Memory B cell (primary cell): ENCODE data around the gene RHOU.

ENCODE experiments used
- ATAC-seq: fragments of 150-1000 bp; cut with Tn5 transposase; 2 replicates; pipeline ENCODE4 v1.10.0; 2021; ENCODE audit warnings: low read depth, mild to moderate bottlenecking, moderate library complexity
- DNase-seq, 2 donors: peaks; one replicate each; pipeline ENCODE4 v3.0.0; 2022; ENCODE audit warnings: low spot score in 2 of 2
- H3K27ac Mint-ChIP-seq: one replicate; pipeline ENCODE4 v1.8.0; 2022; ENCODE audit warnings: mild to moderate bottlenecking, moderate library complexity, mixed read lengths
- H3K27me3 Mint-ChIP-seq: one replicate; pipeline ENCODE4 v1.8.0; 2022; ENCODE audit warnings: mixed read lengths
- H3K36me3 Mint-ChIP-seq: one replicate; pipeline ENCODE4 v1.8.0; 2022; ENCODE audit warnings: mild to moderate bottlenecking, mixed read lengths
- H3K4me1 Mint-ChIP-seq: one replicate; pipeline ENCODE4 v1.8.0; 2022; ENCODE audit warnings: mixed read lengths
- H3K4me3 Mint-ChIP-seq: one replicate; pipeline ENCODE4 v1.8.0; 2022; ENCODE audit warnings: mild to moderate bottlenecking, moderate library complexity, mixed read lengths
- H3K9me3 Mint-ChIP-seq: one replicate; pipeline ENCODE4 v1.8.0; 2022; ENCODE audit warnings: mixed read lengths

RHOU gene

DNA sequence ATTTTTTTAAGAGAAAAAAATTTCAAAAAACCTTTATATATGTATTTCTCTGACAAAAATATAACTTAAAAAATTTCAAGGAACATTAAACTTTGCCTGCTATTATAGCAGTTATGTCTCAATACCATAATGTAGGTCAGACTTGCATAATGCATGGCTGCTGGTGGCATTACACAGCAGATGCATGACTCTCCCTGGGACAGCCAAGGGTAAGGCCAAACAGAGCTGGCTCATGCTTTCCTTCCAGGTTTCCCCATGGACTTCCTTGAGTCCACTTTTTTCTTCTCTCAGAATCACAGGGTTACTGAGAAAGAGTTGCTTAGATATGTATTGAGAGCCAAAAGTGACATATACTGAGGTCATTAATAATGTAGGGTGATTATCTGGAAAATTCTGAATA lies 43.7 kb downstream of the RHOU start:
- ATAC-seq (no peak), DNase-seq (no peak)
- Mint-ChIP-seq H3K27ac (no peak overlapping the region), H3K9me3 (peaks cover 1% of the 10 kb centered on the region), H3K4me3 (no peak overlapping the region), H3K4me1 (no peaks in the 10 kb centered on the region), H3K27me3 (peaks cover 3% of the 10 kb centered on the region), H3K36me3 (no peaks in the 10 kb centered on the region)

DNA sequence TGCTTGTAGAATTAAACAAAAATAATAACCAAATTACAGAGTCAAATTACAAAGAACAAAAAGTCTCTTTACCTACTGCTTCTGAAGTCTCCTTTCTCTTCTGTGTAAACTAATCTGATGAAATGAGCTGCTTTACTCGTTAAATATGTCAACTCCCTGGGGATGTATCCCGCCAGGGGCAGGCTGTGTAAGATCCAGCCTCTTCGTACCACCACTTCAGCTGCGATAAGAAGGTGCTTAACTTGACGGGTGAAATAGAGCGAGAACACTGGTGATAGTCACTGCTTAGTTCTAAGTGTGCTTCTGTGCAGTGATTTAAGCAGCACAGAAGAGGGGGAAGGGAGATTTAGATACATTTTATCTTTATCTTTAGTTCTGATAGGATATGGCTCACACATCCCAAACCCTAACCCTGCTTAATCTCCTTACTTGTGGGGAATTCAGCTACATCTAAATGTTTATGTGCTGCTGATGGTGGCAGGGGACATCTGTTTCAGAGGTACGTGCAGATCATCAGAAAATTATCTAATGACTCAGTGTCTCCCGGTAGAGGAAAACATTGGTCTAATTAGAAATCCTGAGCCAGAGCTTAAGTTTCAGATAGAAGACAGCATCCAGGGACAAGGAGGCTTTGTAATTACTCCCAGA lies 46.0 kb downstream of the RHOU start:
- H3K27ac Mint-ChIP-seq, result no peak overlapping the region
- ATAC-seq (no peak), DNase-seq (no peak)
- no peak overlapping the region for H3K4me3 Mint-ChIP-seq
- H3K36me3 Mint-ChIP-seq, result no peaks in the 10 kb centered on the region
- peaks cover 4% of the 10 kb centered on the region for H3K27me3 Mint-ChIP-seq
- peaks cover 1% of the 10 kb centered on the region for H3K9me3 Mint-ChIP-seq
- H3K4me1 Mint-ChIP-seq, result no peaks in the 10 kb centered on the region

DNA sequence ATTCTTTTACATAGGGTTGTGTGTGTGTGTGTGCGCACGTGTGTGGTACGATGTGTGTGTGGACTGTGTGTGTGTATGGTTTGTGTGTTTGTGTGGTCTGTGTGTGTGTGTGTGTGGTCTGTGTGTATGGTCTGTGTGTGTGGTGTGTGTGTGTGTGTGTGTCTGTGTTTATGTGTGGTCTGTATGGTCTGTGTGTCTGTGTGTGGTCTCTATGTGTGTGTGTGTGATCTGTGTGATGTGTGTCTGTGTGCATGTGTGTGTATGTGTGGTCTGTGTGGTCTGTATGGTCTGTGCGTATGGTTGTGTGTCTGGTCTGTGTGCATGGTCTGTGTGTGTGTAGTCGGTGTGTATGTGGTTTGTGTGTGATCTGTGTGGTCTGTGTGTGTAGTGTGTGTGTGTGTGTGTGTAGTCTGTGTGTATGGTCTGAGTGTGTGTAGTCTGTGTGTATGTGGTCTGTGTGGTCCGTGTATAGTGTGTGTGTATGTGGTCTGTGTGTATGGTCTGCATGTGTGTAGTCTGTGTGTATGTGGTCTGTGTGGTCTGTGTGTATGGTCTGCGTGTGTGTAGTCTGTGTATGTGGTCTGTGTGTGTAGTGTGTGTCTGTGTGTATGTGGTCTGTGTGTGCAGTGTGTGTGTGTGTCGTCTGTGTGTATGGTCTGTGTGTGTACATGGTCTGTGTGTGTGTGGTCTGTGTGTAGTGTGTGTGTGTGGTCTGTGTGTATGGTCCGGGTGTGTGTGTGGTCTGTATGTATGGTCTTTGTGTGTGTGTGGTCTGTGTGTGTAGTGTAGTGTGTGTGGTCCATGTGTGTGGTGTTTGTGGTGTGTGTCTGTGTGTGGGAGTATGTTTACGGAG lies 46.8 kb downstream of the RHOU start:
- no peaks in the 10 kb centered on the region for H3K36me3 Mint-ChIP-seq
- H3K27me3 Mint-ChIP-seq, result peaks cover 4% of the 10 kb centered on the region
- no peak for DNase-seq
- no peaks in the 10 kb centered on the region for H3K4me1 Mint-ChIP-seq
- no peak for ATAC-seq
- H3K27ac Mint-ChIP-seq, result no peak overlapping the region
- no peak overlapping the region for H3K4me3 Mint-ChIP-seq
- peaks cover 1% of the 10 kb centered on the region for H3K9me3 Mint-ChIP-seq

DNA sequence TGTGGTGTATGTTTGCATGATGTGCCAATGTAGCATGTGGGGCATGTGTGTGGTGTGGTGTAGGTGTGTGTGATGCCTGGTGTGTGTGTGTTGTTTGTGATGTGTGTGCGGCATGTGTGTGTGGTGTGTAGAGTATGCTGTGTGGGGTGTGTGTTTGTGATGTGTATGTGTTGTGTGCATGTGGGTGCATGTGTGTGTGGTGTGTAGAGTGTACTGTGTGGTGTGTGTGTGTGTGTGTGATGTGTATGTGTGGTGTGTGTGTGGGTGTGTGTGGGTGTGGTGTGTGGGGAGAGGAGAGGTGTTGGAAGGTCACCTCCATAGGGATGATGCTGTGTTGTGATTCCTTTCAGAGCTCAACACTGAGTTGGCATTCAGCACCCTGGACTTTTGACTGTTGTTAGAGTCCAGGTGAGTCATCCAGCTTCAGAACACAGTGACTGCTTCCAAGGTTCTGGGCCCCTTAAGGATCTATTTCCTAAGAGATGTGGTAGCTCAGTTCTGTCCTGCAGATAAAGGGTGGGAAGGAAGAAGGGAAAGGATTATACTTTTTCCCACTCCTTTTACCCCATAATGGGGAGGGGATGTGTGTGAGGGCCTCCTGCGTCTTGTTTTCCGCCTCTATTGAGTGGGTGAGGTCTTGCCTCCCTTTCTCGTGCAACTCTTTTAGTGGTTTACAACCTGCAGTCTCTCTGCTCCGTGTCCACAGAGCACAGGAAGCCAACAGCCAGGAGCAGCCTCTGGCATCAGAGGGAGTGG lies 47.6 kb downstream of the RHOU start:
- Mint-ChIP-seq H3K9me3 (peaks cover 1% of the 10 kb centered on the region), H3K27me3 (peaks cover 4% of the 10 kb centered on the region), H3K36me3 (no peaks in the 10 kb centered on the region), H3K4me1 (no peaks in the 10 kb centered on the region), H3K27ac (no peak overlapping the region), H3K4me3 (no peak overlapping the region)
- ATAC-seq (no peak), DNase-seq (no peak)

DNA sequence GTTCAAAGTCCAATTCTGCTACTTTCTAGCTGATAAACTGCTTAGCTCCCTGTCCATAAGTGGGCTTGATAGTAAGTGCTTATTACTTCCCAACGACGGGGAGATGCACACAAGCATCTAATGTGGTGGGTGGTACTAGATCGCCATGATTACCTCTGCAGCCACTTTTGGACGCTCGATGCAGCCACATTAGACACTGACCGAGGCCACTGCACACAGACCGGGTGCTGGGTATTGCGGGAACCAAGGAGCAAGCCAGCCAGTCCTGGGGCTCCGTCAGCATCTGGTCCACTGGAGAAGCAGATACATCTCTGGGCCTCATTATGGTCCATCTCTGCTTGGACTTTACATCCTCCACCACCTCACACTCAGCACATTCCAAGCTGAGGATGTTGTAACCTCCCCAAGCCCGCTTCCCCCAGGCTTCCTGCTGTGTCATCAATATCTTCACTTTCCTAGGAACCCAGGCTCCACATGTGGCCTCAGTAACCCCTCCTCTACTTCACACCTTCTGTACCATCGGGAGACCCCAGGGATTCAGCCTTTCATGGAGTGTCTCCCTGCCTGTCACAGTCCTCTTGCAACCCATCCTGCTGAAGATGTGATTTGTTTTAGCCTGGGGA lies 48.2 kb downstream of the RHOU start:
- H3K4me1 Mint-ChIP-seq, result no peaks in the 10 kb centered on the region
- no peak for ATAC-seq
- H3K9me3 Mint-ChIP-seq, result no peaks in the 10 kb centered on the region
- no peak overlapping the region for H3K4me3 Mint-ChIP-seq
- H3K27me3 Mint-ChIP-seq, result peaks cover 9% of the 10 kb centered on the region
- H3K36me3 Mint-ChIP-seq, result no peaks in the 10 kb centered on the region
- H3K27ac Mint-ChIP-seq, result no peak overlapping the region
- no peak for DNase-seq

DNA sequence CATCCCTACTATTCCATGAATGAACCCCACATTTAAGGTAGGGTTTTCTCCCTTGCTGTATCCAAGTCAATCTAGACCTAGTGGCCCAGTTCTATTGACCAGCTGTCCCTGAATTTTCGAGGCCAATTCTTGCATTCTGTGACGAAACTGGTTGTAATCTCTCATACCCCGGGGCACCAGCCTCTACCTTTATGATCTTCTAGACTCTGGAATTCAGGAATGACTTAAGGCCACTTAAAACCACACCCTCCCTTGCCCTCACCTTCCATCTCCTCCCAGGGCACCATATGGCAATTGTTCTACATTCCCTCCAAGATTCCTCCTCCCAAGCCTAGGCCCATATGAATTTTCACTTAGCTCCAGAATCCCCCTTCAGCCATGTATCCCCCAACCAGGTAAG lies 48.9 kb downstream of the RHOU start:
- Mint-ChIP-seq H3K4me3 (no peak overlapping the region), H3K9me3 (no peaks in the 10 kb centered on the region), H3K4me1 (no peaks in the 10 kb centered on the region), H3K27ac (no peak overlapping the region), H3K27me3 (peaks cover 9% of the 10 kb centered on the region), H3K36me3 (no peaks in the 10 kb centered on the region)
- ATAC-seq (no peak), DNase-seq (no peak)

DNA sequence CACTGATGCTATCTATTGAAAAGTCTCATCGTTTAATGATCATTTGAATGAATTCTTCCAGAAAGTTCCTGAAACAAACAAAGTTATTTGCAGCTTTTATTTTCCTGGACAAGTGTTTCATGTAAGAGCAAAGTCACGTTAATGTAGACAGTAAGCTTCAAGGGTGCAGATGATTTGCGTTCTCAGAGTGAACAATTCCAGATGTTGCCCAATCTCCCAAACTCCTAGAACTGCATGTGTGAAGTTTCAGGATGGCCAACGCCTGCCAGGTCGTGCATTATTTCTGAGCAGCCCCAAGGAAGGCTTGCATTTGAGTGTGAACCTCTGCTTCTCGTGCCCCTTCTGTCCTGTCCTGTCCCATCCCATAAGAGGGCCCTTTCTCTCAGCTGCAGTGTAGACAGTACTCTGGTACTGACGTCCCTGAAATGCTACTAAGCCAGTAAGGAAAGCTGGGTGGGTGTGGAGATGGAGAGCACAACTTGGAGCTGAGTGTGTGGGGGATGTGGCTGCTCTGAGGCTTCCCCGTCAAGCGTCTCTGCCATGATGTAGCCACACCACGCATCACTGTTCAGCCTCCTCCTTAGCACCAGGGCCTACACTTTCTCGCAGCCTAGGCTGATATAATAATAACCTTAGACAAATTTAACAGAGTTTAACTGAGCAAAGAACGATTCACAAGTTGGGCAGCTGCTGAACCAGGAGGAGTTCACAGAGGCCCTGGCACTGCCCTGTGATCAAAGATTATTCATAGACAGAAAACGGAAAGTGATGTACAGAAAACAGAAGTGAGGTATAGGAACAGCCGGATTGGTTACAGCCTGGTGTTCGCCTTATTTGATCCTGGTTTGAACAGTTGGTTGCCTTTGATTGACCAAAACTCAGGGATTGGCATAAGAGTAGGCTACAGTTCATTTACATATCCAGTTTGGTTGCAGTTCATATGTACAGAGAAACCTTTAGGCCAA lies 50.4 kb downstream of the RHOU start:
- Mint-ChIP-seq H3K4me3 (no peak overlapping the region), H3K36me3 (no peaks in the 10 kb centered on the region), H3K27ac (no peak overlapping the region), H3K27me3 (peaks cover 11% of the 10 kb centered on the region), H3K4me1 (no peaks in the 10 kb centered on the region), H3K9me3 (no peaks in the 10 kb centered on the region)
- no peak for DNase-seq
- ATAC-seq, result no peak

DNA sequence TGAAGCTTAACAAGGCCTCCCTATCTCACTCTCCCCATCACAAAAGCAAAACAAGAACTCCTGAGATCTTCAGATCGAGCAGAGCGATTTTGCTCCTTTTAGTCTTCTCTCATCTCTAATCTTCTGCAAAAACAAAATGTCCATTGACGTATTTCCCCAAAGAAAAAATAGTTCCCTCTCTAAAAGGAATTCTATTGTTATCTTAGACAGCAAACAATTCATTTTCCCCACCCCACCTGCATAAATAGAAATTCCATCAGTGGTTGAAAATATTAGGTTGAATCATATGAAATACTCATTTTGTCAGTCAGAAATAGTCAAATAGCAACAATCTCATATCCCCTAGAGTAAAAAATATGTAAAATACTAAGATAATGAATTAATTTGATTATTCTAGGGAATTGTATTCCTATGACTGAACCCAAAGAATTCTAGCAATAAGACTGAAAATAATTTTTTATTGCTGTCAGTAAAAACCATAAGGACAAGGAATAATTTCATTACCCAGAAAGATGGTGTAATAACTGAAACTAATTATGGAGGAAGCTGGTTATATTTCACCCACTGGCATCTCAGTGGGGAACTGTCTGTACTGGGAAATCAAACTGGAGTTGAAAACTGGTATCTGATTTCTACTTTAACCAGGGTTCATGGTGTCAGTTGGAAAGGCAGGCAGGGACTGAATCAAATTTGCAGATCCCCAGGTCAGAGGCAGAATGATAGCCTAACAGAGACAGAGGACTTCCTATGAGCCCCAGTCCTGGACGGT lies 51.3 kb downstream of the RHOU start:
- no peaks in the 10 kb centered on the region for H3K4me1 Mint-ChIP-seq
- H3K27me3 Mint-ChIP-seq, result peaks cover 15% of the 10 kb centered on the region
- ATAC-seq (no peak), DNase-seq (no peak)
- no peak overlapping the region for H3K4me3 Mint-ChIP-seq
- H3K27ac Mint-ChIP-seq, result no peak overlapping the region
- no peaks in the 10 kb centered on the region for H3K36me3 Mint-ChIP-seq
- no peaks in the 10 kb centered on the region for H3K9me3 Mint-ChIP-seq

DNA sequence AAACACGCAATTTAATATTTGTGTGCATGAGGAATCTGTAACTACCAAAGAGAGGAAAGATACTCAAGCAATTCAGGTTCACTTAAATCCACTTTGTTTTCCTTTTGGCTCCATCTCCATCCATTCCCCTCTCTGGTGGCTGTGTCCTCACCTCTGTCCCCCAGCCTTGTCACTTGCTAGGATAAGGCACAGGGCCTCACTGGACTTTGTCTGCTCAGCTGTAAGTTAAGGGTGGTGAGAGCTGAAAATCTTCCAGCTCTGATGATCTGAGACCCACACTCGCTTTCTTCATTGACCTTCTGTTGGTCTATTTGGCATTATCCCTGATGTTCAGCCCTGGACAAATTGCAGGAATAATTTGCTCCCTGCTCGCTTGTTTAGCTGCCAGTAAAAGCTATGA lies 56.5 kb downstream of the RHOU start:
- Mint-ChIP-seq H3K27ac (no peak overlapping the region), H3K4me1 (no peaks in the 10 kb centered on the region), H3K27me3 (peaks cover 13% of the 10 kb centered on the region), H3K36me3 (no peaks in the 10 kb centered on the region), H3K9me3 (no peaks in the 10 kb centered on the region), H3K4me3 (no peak overlapping the region)
- ATAC-seq (no peak), DNase-seq (no peak)

DNA sequence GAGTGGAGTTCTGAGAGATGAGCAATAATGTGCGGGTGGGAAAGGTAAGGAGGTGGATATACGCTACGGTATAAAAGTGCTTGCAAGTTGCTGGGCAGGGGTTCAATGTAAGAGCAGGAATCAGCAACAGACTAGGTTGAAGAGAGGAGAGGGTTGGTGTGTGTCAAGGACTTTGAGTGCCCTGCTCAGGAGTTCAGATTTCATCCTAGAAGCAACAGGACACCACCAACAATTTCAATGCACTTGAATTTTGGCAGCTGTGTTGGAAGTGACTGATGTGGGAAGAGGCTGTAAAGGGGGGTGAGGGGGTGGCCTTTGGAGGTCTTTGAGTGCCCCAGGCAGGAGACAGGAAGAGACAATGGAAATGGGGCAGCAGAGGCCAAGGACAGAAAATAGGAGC lies 57.3 kb downstream of the RHOU start:
- Mint-ChIP-seq H3K4me1 (no peaks in the 10 kb centered on the region), H3K4me3 (no peak overlapping the region), H3K27ac (no peak overlapping the region), H3K27me3 (peaks cover 13% of the 10 kb centered on the region), H3K36me3 (no peaks in the 10 kb centered on the region), H3K9me3 (no peaks in the 10 kb centered on the region)
- ATAC-seq, result no peak
- DNase-seq, result no peak

DNA sequence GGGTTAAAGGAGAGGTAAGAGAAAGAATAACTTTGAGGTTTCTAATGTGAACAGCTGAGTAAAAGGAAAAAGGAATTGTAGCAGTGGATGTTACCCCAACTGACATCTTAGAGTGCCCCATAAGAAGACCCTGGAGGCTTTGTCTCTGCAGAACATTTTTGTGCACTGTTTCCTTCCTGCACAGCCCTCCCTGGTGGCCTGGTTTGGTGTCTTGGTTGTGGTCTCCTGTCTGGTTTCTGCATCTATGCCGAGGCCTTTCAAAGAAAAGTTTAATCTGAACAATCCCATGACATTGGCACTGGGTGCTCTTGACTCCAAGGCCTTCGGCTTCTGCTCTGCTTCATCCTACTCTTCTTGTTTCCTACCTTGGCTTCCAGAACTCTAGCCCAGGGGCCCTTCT lies 57.8 kb downstream of the RHOU start:
- no peaks in the 10 kb centered on the region for H3K36me3 Mint-ChIP-seq
- H3K27ac Mint-ChIP-seq, result no peak overlapping the region
- no peaks in the 10 kb centered on the region for H3K4me1 Mint-ChIP-seq
- H3K4me3 Mint-ChIP-seq, result no peak overlapping the region
- DNase-seq (no peak), ATAC-seq (no peak)
- H3K27me3 Mint-ChIP-seq, result peaks cover 11% of the 10 kb centered on the region
- H3K9me3 Mint-ChIP-seq, result no peaks in the 10 kb centered on the region

DNA sequence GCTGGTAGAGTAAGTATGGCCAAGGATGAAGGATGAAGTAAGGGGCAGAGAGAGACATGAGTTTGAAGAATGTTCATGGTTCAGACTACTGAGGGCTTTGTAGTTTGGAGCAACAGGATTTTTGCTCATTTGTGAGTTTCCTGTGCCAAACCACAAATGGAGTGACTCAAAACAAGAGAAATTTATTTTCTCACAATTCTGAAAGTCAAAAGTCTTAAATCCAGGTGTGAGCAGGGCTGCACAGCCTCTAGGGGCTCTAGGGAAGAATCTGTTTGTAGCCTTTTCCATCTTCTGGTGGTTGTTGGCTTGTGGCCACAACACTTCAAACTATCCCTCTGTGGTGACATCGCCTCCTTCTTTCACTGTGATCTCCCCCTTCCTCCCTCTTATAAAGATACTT lies 58.9 kb downstream of the RHOU start:
- DNase-seq (no peak), ATAC-seq (no peak)
- H3K36me3 Mint-ChIP-seq, result no peaks in the 10 kb centered on the region
- no peaks in the 10 kb centered on the region for H3K9me3 Mint-ChIP-seq
- no peak overlapping the region for H3K4me3 Mint-ChIP-seq
- peaks cover 6% of the 10 kb centered on the region for H3K27me3 Mint-ChIP-seq
- no peaks in the 10 kb centered on the region for H3K4me1 Mint-ChIP-seq
- H3K27ac Mint-ChIP-seq, result no peak overlapping the region

DNA sequence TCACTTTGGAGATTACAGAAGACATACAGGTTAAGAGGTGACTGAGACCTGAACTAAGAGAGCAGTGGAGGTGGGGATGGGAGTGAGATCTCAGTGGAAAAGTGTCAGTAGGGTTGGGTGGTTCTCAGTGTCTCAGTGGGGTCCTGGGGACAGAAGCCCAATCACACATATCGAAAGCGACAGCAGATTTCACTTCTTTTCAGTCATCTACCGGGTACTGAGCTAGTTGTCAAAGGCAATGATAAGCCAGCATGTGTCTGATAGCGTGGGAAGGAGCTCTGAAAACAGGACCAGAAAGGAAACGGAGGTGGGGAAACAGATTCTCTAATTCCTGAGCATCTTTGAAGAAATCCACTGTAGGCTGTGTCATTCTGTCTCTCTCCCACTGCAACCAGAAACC lies 59.5 kb downstream of the RHOU start:
- DNase-seq (no peak), ATAC-seq (no peak)
- Mint-ChIP-seq H3K27me3 (peaks cover 6% of the 10 kb centered on the region), H3K27ac (no peak overlapping the region), H3K36me3 (no peaks in the 10 kb centered on the region), H3K4me1 (no peaks in the 10 kb centered on the region), H3K4me3 (no peak overlapping the region), H3K9me3 (peaks cover 3% of the 10 kb centered on the region)
